Measurements from ENCODE around the gene KLHL14.

Gene KLHL14

GRCh38 chr18:32770054-32770665 lies 2.7 kb downstream of the KLHL14 start:
- no peak for DNase-seq

GRCh38 chr18:32769586-32770053 lies 3.2 kb downstream of the KLHL14 start:
- DNase-seq = no peak

DNA sequence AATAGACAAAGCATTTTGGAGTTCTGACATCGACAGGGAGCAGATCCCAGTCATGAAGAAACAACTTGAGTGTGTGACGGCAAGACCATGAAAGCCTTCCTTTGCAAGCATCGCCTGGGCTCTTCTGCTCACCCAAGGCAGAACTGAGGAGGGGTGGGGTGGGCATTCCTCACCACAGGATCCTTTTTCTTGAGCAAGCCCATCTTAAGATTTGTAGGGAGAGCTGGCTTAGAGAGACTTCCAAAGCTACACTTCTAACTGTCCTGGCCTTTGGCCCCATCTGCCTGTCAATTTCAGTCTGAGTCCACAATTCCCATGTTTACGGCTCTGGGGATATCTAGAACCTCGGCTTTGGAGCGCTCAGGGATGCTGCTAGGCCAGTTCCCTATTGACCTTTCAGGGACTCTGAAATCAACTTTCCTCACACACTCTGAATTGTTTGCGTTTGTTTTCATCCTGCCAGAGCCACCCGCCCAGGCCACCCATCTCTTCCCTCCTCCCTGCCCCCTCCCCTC lies 3.7 kb downstream of the KLHL14 start:
- no peak for DNase-seq

- DNase-seq = no peak
Observed at GRCh38 chr18:32767400-32767799, 5.4 kb downstream of the KLHL14 start.

DNA sequence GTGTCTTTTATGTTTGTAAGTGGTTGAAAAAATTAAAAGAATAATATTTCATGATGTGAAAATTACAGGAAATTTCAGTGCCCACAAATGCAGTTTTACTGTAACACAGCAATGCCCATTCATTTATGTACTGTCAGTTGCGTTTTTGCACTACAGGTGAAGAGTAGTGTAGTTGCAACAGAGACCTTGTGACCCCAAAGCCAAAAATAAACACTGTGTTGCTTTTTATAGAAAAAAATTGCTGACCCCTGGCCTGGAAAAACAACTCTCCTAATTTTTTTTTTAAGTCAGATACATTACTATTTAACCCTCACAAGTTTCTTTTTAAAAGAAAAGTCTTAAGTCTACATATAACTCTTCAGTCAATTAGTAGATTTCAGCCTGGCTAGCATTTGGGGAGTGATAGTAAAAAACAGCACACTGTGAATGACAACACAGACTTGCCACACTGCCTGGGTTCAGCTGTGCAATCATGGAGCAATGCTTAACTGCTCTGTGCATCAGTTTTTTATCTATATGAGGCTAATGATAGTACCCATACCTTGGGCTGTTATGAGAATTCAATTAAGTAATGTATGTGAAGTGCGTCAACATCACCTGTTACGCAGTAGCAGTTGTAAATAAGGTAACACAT lies 8.1 kb downstream of the KLHL14 start:
- DNase-seq = no peak

- DNase-seq = no peak
Observed at GRCh38 chr18:32763293-32763692, 9.5 kb downstream of the KLHL14 start.

DNA sequence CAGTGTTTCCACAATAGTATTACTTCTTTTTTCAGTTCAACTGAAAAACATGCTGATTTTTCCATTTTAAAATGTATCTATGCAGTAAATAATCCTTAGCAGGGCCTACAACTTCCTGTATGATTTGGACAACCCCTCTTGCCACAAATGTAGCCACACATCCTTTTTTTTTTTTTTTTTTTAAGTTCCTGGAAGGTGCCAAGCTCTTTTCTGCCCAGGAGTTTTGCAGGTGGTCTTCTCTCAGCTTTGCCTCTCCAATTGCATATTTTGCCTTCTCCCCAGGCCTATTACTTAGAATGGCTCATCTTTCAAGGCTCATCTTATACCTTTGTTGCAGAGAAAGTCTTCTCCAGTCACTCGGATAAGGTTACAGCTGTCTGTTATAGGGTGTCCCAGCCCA lies 11.6 kb downstream of the KLHL14 start:
- DNase-seq = no peak

GRCh38 chr18:32760391-32760790 lies 12.4 kb downstream of the KLHL14 start:
- no peak for DNase-seq

DNA sequence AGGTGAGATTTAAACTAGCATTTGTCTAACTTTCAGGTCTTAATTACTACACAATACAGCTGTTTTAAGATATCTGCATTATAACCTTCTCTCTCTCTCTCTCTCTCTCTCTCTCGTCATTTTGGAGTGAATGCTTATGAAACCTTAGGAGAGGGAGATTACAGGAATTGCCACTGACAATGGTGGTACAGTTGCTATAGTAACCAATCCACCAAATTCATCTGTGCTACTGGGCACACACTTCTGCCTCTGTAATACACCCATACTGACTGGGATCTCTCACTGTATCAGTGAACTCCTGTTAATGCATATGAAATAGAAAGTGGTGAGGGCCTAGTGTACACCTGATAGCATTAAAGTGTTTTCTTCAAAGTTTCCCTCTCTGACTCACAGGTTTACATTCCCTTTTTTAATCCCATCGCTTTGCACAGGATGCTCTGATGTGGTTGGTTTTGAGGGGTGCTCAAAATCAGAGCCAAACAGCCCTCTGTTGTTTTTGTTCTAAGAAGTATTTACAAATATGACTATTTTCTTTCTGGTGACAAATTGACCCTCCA lies 13.1 kb downstream of the KLHL14 start:
- no peak for DNase-seq

- DNase-seq = no peak
Observed at GRCh38 chr18:32754508-32755263, 18.1 kb downstream of the KLHL14 start.

- no peak for DNase-seq
Observed at GRCh38 chr18:32753656-32754260, 19.1 kb downstream of the KLHL14 start.

- DNase-seq = no peak
Observed at GRCh38 chr18:32750328-32750727, 22.5 kb downstream of the KLHL14 start.

DNA sequence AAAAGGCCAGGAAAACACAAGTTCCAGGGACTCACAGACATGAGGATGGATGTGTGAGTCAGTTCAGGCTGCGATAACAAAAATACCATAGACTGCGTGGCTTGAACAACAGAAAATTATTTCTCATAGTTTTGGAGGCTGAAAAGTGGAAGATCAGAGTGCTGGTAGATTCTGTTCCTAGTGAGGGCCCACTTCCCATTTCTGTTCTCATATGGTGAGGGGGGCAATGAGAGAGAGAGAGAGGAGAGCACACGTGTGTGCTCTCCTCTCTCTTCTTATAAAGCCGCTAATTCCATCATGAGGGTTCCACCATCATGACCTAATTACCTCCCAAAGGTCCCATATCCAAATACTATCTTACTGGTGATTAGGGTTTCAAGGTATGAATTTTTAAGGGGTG lies 23.0 kb downstream of the KLHL14 start:
- no peak for DNase-seq

GRCh38 chr18:32742579-32742978 lies 30.2 kb downstream of the KLHL14 start:
- no peak for DNase-seq

DNA sequence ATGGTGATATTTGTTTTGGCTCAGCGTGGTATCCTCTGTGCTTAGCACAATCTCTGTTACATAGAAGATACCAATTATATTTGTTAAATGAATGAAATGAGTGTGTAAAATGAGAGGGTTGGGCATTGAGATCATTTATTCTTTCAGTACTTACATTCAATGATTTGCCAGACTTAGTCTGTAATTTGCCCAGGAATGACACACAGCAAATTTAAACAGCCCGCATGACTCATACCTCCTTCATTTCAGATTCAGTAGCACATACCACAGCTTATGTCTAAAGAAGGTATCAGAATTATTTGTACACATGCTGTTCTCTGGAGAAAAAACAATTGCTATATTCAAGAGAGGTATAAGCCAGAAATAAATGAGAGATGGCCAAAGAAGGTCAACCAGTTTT lies 37.0 kb downstream of the KLHL14 start:
- DNase-seq = no peak

GRCh38 chr18:32734442-32734841 lies 38.4 kb downstream of the KLHL14 start:
- no peak for DNase-seq

- no peak for DNase-seq
Observed at GRCh38 chr18:32732165-32732564, 40.7 kb downstream of the KLHL14 start.

DNA sequence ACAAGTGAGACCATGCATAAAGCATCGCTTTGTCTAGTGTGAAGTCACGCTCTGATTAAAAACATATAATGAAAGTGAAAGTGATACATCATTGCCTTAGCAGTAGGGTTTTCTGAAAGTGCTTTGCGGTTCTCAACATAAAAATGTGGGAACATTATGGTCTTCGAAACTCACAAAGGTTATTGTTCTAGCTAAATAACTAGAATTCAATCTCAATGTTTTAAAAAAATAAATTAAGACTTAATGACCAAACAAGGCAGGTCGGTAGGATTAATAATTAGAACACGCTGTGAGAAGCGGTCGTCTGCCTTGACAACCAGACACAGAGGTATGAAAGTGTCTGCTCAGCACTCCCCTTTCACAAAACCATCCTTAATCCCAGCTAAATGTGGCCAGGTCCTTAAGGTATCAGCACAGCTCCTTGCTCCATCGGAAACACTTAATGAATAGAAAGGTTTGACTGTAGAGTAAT lies 42.2 kb downstream of the KLHL14 start:
- no peak for DNase-seq

- DNase-seq = no peak
Observed at GRCh38 chr18:32730068-32730467, 42.8 kb downstream of the KLHL14 start.

DNA sequence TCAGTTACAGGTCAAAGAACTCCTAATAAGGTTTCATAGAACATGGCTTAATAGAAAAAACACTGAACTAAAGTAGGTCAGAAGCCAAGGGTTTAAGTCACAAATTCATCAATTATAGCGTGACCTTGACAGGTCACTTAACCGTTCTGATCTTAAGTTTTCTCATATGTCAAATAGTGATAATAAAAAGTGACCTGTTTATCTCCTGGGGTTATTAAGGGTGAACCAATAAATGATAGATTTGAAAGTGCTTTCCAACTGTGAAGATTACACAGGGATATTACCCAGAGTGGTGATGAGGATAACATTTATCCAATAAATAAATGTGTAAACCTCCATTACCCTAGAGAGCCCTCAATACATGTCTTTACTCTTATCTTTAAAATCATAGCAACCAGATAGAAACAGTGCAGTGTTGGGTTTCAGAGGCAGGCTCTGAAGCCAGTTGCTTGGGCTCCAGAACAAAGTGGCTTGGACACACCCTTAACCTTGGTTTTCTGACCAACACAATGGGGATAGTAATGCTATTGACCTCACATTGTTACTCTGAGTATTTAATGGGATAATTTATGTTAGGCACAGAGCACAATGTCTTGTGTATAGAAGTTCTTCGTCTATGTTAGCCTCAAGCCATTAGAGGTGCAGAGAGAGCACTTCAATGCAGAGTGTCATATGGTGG lies 48.6 kb downstream of the KLHL14 start:
- DNase-seq = no peak

GRCh38 chr18:32722279-32722678 lies 50.5 kb downstream of the KLHL14 start:
- no peak for DNase-seq

DNA sequence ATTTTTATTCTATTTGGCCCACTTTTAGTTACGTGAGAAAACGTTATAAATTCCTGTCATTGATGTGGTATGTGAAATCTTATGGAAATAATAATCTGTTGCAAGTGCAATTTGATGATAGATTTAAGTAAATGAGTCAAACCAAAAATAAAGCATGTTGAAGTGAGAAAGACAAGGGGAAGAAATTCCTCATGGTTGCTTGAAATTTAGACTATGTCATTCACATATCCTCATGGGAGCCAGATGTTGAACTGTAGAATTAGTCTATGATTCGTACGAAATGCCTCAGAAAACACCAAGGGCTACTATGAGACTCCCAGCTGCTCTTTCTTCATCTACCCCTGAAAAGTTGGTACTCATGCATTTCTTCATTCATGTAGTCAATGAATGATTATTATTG lies 55.7 kb downstream of the KLHL14 start:
- DNase-seq = no peak

Measured in inflammatory macrophage treated with lipopolysaccharide for 1 hour (primary cell).